HepG2 (cell line): ENCODE data around the gene GON7.

Source experiments
- CTCF ChIP-seq: sonication (generic); formaldehyde crosslinking; IDR thresholded peaks from 2 replicates; pipeline ENCODE4 v1.5.0; 2020; ENCODE audit warnings: mild to moderate bottlenecking, missing genetic modification reagents, moderate library complexity
- RELA ChIP-seq: sonication (generic); formaldehyde crosslinking; IDR thresholded peaks from 2 replicates; pipeline ENCODE4 v1.4.0; 2020; ENCODE audit warnings: missing genetic modification reagents
- STAT5B ChIP-seq: sonication (generic); formaldehyde crosslinking; IDR thresholded peaks from 2 replicates; pipeline ENCODE4 v1.4.0; 2020; ENCODE audit warnings: missing genetic modification reagents
- TEAD2 ChIP-seq: sonication (generic); formaldehyde crosslinking; IDR thresholded peaks from 2 replicates; pipeline ENCODE4 v1.9.0; 2021; ENCODE audit warnings: missing genetic modification reagents
- ZBTB21 ChIP-seq: sonication (generic); formaldehyde crosslinking; IDR thresholded peaks from 2 replicates; pipeline ENCODE4 v1.4.0; 2020; ENCODE audit warnings: missing genetic modification reagents
- ZNF512 ChIP-seq: sonication (generic); formaldehyde crosslinking; IDR thresholded peaks from 2 replicates; pipeline ENCODE4 v1.4.0; 2020; ENCODE audit warnings: mild to moderate bottlenecking, missing genetic modification reagents

- TF ChIP-seq CTCF, result no peak
- TF ChIP-seq RELA (CRISPR knock-in tag), result no peak
- no peak for TF ChIP-seq TEAD2 (CRISPR knock-in tag)
- no peak for TF ChIP-seq ZBTB21 (CRISPR knock-in tag)
- TF ChIP-seq STAT5B (CRISPR knock-in tag), result no peak
- no peak for TF ChIP-seq ZNF512 (CRISPR knock-in tag)
Measured at GRCh38 chr14:93186956-93187355, 19.9 kb downstream of the GON7 start.
